Natural killer cell (primary cell): Measurements from ENCODE around the gene JPH4. TPM values are rescaled to one million over a fixed set of nuclear protein-coding genes. Genes with fewer than 3 reads are reported as not detected.

Experiments
- ATAC-seq, 3 donors: fragments of 150-1000 bp in 2 of 3; fragments of 200-7000 bp in 1 of 3; cut with Tn5 transposase; 1 replicate in 1 of 3; 2 replicates in 2 of 3; pipeline ENCODE4 v1.10.0; 2021; ENCODE audit warnings: mild to moderate bottlenecking in 2 of 3, moderate library complexity in 2 of 3
- DNase-seq, 2 donors: peaks; one replicate each; pipeline versions ENCODE4 v3.0.0 to v3.0.0-alpha.2; 2013 to 2021; ENCODE audit warnings: mixed read lengths in 1 of 2
- H3K27ac ChIP-seq: one replicate; pipeline ENCODE4 v1.5.1; 2013; ENCODE audit warnings: mild to moderate bottlenecking, low read length
- H3K27me3 ChIP-seq: one replicate; pipeline ENCODE4 v1.6.1; 2013; ENCODE audit warnings: low read length; ENCODE audit not compliant: control insufficient read depth, insufficient read depth
- H3K36me3 ChIP-seq: one replicate; pipeline ENCODE4 v1.6.1; 2013; ENCODE audit warnings: low read length; ENCODE audit not compliant: control insufficient read depth, insufficient read depth
- H3K4me1 ChIP-seq: one replicate; pipeline ENCODE4 v1.6.1; 2013; ENCODE audit warnings: low read length; ENCODE audit not compliant: control insufficient read depth, insufficient read depth
- H3K4me3 ChIP-seq: one replicate; pipeline ENCODE4 v1.5.1; 2013; ENCODE audit warnings: low read length
- H3K9me3 ChIP-seq: one replicate; pipeline ENCODE4 v1.6.1; 2013; ENCODE audit warnings: low read length; ENCODE audit not compliant: control insufficient read depth, insufficient read depth
- H3K27ac Mint-ChIP-seq, 2 donors: one replicate each; pipeline ENCODE4 v1.8.0; 2022; ENCODE audit warnings: mild to moderate bottlenecking in 2 of 2, mixed read lengths in 2 of 2, moderate library complexity in 1 of 2
- H3K27me3 Mint-ChIP-seq, 2 donors: one replicate each; pipeline ENCODE4 v1.8.0; 2022; ENCODE audit warnings: low read depth in 2 of 2, mixed read lengths in 2 of 2
- H3K36me3 Mint-ChIP-seq: one replicate; pipeline ENCODE4 v1.8.0; 2022; ENCODE audit warnings: mixed read lengths
- H3K4me1 Mint-ChIP-seq, 2 donors: one replicate each; pipeline ENCODE4 v1.8.0; 2022; ENCODE audit warnings: mixed read lengths in 2 of 2
- H3K4me3 Mint-ChIP-seq: one replicate; pipeline ENCODE4 v1.8.0; 2022; ENCODE audit warnings: mild to moderate bottlenecking, moderate library complexity, mixed read lengths
- H3K9me3 Mint-ChIP-seq, 2 donors: one replicate each; pipeline ENCODE4 v1.8.0; 2022; ENCODE audit warnings: mixed read lengths in 2 of 2
- CTCF ChIP-seq: fragments of 200-600 bp; IDR thresholded peaks from one replicate; pipeline ENCODE4 v1.8.0; 2022; ENCODE audit warnings: antibody characterized with exemption
- WGBS: methylation state at CpG from one replicate; pipeline ENCODE4 v1.1.7; 2013; ENCODE audit warnings: missing lambda C conversion rate; ENCODE audit not compliant: insufficient coverage; 5-methylcytosine and 5-hydroxymethylcytosine counted together
- intact Hi-C: fragments of 100-400 bp; cut with micrococcal nuclease; formaldehyde crosslinking; loops from one replicate; pipeline ENCODE4 v1.14.2; 2022
- total RNA-seq, 4 donors: library from RNA; stranded (reverse); fragments of 120-200 nt in 1 of 4; gene quantifications; one replicate each; pipeline versions ENCODE4 v1.2.3 to v1.2.4, GENCODE V29; 2013 to 2022

Gene JPH4
- total RNA-seq, 3 donors from 2014 or later (not counting 1 experiment from before 2014, with no cell fraction given) = 0.25 TPM; not detected in 2

- H3K4me3 ChIP-seq = peak within 1 kb of the TSS; percentile 66
- Mint-ChIP-seq H3K4me1 (peaks cover 12 to 21% of the 10 kb centered on the region in 2 donors), H3K27ac (peak within 1 kb of the TSS in 1 of 2 donors; percentile 60), H3K27me3 (no peaks in the 10 kb centered on the region), H3K36me3 (no peaks in the 10 kb centered on the region), H3K4me3 (no peak within 1 kb of the TSS), H3K9me3 (no peaks in the 10 kb centered on the region)
- DNase-seq (peak; percentile 54 to 84), ATAC-seq (peak; percentile 56 to 62 (median 61))
- no peaks in the 10 kb centered on the region for H3K9me3 ChIP-seq
- peaks cover 27% of the 10 kb centered on the region for H3K4me1 ChIP-seq
- intact Hi-C loops = loop anchor here (1.0 kb wide), 1 partner anchor 82 kb away; the partner anchor contains the start of gene NGDN
- under 1% methylated on average over 36 of the region's 49 CpGs for WGBS
- no peak for TF ChIP-seq CTCF
- no peak within 1 kb of the TSS for H3K27ac ChIP-seq
- no peaks in the 10 kb centered on the region for H3K36me3 ChIP-seq
- H3K27me3 ChIP-seq = peaks cover 9% of the 10 kb centered on the region
Observed at GRCh38 chr14:23551266-23552028, 27.1 kb downstream of the JPH4 start, which contains the start of gene ZFHX2. ZFHX2 (minus strand) TSS chr14:23551765; CDS start chr14:23535325, 16,440 bp downstream.

GRCh38 chr14:23550812-23551265 is 27.8 kb downstream of the JPH4 start:
- 4% methylated on average over 31 of the region's 37 CpGs for WGBS
- Histone ChIP-seq H3K4me3 (peak overlapping the region; percentile 66), H3K36me3 (no peaks in the 10 kb centered on the region), H3K9me3 (no peaks in the 10 kb centered on the region), H3K4me1 (peaks cover 23% of the 10 kb centered on the region), H3K27ac (no peak overlapping the region), H3K27me3 (peaks cover 9% of the 10 kb centered on the region)
- no peak overlapping the region for H3K27ac Mint-ChIP-seq
- no peaks in the 10 kb centered on the region for H3K27me3 Mint-ChIP-seq
- intact Hi-C loops = loop anchor here (1.0 kb wide), 1 partner anchor 82 kb away; the partner anchor contains the start of gene NGDN
- no peaks in the 10 kb centered on the region for H3K36me3 Mint-ChIP-seq
- no peaks in the 10 kb centered on the region for H3K9me3 Mint-ChIP-seq
- ATAC-seq (no peak), DNase-seq (no peak)
- H3K4me1 Mint-ChIP-seq = peaks cover 6 to 15% of the 10 kb centered on the region in 2 donors
- H3K4me3 Mint-ChIP-seq = no peak overlapping the region
- no peak for TF ChIP-seq CTCF

GRCh38 chr14:23550131-23550811 is 28.3 kb downstream of the JPH4 start:
- H3K4me1 ChIP-seq = peaks cover 18% of the 10 kb centered on the region
- intact Hi-C loops = no loop called here
- ATAC-seq (no peak), DNase-seq (peak in 1 of 2 donors; percentile 9)
- Mint-ChIP-seq H3K4me1 (peaks cover 6 to 9% of the 10 kb centered on the region in 2 donors), H3K36me3 (no peaks in the 10 kb centered on the region), H3K9me3 (no peaks in the 10 kb centered on the region), H3K27me3 (no peaks in the 10 kb centered on the region), H3K4me3 (no peak overlapping the region), H3K27ac (no peak overlapping the region)
- WGBS = 70% methylated on average over 11 of the region's 12 CpGs
- H3K27me3 ChIP-seq = peaks cover 9% of the 10 kb centered on the region
- H3K4me3 ChIP-seq = no peak overlapping the region
- H3K9me3 ChIP-seq = no peaks in the 10 kb centered on the region
- H3K36me3 ChIP-seq = no peaks in the 10 kb centered on the region
- no peak for TF ChIP-seq CTCF
- no peak overlapping the region for H3K27ac ChIP-seq
